GM19023 (cell line): ENCODE results near the gene UBE3C.
A peak's percentile ranks its signal among the peaks of the same experiment; 100 is the strongest.
"Not testable (repeated sequence)": the region's sequence is repeated elsewhere in the genome, so short reads cannot be mapped to it uniquely, and the experiment has no call there.

Experiments
- ATAC-seq: cut with Tn5 transposase; IDR thresholded peaks from one replicate; pipeline ENCODE4 v1.9.1; 2021; ENCODE audit warnings: mild to moderate bottlenecking, moderate library complexity; ENCODE audit not compliant: unreplicated experiment

UBE3C gene

DNA sequence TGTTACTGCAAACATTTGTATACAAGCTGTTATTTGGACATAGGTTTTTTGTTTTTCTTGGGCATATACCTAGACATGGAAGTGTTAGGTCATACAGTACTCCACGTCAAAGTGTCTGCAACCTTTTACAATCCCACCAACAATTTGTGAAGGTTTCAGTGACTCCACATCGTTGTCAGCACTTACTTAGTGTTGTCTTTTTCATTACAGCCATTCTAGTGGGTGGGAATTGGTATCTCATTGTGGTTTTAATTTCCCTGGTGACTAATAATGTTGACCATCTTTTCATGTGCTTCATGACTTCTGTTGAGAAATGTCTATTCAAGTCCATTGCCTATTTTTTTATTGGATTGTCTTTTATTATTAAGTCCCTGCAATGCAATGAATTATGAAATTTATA, 95.0 kb downstream of the UBE3C start:
- ATAC-seq, result no peak

DNA sequence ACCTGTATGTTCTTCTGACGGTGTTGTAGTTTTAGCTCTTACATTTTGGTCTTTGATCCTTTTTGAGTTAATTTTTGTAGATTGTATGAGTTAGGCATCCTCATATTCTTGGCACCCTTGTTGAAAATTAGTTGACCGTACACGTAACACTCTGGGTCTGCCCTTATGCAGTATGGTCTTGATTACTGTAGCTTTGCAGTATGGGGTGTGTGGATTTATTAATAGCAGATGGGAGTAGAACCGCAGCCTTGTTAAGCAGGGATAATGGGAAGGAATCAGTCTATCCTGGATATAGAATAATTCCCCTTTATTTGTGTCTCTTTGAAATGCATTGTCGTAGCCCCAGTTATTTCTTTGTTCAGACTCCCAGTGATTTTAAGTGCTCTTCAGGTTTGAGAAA, 95.5 kb downstream of the UBE3C start:
- ATAC-seq, result no peak

DNA sequence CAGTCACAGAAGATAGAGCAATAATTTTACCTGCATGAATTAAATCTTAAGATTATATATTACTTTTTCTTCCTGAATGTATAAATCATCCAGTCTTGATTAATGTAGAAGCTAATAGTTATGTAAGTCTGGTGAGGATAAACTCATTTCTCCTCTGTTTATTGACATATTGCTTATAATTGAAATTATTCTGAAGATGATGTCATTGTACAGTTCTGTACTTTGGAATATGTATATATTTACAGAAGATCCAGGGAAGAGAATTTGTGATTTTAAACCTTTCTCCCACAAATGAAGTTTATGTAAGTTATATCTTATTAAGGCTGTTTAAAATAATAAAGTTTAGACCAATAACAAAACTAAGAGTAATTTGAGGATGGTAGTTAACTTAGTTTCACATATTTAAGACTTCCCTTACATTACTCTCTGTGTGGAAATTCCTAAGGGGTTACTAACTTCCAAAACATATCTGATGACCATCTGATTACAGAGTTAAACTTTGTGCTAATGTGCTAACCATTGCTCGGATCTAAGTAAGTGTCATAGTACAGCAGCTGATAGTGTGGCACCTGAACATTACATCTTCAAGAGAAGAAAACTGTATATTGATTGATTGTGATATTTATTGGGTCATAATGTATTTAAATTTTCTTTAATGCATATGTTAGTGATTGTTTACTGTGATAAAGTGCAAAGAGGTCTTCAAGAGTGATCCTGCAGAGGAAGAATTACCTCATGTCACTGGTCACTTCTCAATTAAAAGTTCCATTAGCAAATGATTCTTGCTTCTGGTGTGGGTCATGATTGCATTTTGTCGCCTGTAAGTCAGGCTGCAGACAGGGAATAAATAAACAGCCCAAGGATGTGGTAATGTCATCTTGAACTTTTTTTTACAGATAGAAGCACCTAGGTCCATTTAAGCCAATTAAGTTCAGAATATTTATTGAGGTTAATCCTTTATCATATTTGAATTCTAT, 96.9 kb downstream of the UBE3C start:
- no peak for ATAC-seq

DNA sequence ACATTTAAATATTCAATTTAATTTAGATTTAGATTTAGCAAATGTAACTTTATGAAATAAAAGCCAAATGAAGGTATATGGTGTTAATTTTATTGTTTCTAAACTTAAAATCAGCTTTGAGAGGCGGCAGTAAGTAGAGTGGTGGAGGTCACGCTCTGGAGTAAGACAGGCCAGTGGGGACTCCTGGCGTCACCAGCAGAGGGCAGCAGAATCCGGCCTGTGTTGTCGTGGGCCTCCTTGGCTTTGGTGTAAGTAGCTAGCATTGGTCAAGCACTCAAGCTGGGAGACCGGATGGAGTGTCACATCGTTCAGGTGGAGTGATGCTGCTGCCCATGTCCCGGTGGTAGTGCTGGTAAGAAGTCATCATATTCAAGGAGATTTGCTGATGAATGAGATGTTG, 99.4 kb downstream of the UBE3C start:
- ATAC-seq, result no peak

DNA sequence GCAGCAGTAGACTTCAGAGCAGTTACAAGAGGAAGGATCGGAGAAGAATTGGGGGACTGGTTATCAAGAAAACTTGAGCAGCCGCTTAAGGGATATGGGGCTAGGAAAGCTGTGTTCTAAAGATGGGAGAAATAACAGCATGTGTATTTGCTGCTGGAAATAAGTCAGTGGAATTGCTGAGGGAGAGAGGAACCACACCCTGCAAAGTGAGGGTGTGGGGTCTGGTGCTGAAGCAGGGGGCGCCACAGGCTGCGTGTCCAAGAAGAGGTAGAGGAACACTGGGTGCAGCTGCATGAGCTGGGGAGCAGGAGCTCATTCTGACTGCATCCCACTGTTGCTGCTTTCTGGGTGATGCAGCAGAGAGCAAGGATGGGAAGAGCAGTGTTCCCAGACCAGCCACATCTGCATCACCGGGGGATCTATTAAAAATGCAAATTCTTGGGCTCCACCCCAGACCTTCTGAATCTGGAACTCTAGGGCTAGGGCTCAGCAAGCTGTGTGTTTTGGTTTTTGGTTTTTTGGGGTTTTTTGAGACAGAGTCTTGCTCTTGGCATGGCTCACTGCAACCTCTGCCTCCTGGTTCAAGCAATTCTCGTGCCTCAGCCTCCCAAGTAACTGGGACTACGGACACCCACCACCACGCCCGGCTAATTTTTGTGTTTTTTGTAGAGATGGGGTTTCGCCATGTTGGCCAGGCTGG, 101.0 kb downstream of the UBE3C start:
- ATAC-seq, result no peak

DNA sequence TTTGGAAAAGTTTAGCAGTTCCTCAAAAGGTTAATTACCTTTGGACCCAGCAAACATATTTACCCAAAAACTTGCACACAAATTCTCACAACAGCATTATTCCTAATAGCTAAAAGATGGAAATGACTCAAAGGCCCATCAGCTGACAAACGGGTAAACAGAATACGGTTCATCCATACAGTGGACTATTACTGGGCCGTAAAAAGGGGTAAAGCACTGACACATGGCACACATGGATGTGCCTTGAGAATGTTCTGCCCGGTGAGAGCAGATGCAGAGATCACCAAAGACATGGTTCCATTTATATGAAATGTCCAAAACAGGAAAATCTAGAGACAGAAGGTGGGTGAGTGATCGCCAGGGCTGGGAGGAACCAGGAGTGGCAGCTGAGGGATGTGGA, 102.9 kb downstream of the UBE3C start:
- ATAC-seq, result no peak

DNA sequence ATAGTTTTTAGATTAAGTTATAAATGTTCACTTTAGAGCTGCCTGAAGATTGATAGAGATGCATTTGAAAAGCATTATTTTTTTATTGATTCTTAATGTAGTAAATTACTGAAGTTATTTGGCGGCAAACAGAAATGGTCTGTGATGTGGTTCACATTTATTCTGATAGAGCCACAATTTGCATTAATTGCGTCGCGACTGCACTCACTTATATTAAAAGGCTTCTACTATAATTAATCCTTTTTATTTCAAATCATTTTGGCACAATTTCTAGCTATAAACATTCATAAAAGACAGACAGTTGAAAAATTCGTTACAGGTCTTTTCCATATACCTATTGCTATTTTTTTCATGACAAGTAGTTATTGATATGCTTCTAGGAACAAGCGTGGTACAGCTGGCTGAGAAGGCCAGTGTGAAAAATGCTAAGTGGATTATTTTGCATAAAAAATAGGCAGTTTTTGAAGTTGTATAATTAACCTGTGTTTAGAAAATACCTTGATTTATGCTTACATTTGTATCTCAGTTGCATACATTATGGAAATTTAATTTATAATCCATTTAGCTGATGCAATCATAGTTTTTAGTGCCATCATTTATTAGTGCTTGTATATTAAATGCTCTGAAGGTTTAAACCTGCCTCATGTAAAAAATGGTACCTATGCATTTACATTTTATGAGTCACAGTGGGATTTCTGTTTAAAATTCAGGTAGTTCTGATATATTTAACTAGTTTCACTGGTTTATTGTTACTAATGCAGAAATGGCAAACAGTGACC, 106.0 kb downstream of the UBE3C start:
- no peak for ATAC-seq

DNA sequence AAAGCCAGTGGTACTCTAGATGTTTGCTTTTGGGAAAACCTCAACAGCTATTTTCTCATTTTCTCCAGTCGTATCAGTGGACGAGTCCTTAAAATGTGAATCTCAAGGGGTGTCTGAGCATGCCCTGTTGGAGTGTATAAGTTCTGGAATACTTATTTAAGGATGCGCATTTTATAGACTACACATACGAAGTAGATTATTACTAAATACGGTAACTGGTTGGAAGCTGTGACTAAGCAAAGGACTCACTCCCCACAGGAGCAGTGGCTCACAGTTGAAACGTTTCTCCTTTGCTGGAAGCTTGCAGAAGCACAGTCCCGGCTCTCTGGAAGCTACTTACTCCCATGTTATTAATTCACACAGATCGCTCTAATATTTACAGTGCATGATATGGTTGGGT, 107.3 kb downstream of the UBE3C start:
- ATAC-seq, result no peak

DNA sequence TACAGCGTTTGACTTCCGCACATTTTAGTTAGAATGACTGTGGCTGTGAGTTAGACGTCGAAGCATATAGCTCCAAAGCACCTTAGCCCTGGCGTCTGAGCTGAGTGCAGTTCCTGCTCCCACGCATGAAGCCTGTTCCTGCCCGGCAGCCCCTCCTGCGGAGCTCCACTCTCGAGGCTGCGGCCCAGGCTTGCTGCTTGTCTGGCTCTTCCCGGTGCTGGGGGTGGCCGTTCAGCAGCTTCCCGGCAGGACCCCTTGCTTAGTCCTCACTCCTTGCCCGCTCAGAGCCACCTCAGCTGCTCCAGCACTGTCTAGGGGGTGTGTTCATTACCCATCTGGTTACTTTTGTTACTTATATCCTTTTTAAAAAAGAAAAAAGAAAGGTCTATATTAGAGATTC, 109.9 kb downstream of the UBE3C start:
- ATAC-seq, result no peak

DNA sequence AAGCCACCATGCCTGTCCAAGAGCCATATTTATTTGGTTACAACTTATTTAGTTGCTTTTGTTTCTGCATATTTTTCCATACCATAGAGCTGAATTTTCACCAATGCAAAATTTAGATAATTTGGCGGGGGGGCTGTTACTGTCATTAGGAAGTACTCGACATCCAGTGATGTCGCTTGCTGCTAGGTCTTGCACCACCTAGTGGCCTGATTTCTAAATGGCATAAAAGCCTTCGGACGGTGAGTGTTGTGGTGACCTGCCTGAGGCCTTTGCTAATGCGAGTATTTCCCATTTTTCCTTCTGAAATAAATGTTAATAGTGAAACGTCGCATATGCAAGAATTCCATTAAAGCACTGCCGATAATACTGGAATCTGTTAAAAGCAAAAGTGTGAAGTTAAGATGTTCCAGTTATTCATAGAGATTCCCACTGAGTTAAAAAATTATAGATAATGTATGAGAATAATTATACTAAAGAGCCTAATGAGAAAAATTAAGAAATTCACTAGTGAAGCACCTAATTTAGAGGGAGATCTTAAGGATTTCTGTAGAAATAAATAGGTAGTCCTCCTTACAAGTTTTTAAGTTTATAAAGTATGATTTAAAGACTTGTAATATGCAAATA, 112.0 kb downstream of the UBE3C start:
- ATAC-seq, result peak; percentile 82

DNA sequence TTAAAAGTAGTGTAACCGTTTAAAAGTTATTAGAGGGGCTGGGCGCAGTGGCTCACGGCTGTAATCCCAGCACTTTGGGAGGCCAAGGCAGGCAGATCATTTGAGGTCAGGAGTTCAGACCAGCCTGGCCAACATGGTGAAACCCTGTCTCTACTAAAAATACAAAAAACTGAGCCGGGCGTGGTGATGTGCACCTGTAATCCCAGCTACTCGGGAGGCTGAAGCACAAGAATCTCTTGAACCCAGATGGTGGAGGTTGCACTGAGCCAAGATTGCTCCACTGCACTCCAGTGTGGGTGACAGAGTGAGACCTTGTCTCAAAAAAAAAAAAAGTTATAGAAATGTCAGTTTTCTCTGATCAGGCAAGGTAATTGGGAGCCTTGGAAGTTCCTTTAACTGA, 113.1 kb downstream of the UBE3C start:
- not testable (repeated sequence) for ATAC-seq

DNA sequence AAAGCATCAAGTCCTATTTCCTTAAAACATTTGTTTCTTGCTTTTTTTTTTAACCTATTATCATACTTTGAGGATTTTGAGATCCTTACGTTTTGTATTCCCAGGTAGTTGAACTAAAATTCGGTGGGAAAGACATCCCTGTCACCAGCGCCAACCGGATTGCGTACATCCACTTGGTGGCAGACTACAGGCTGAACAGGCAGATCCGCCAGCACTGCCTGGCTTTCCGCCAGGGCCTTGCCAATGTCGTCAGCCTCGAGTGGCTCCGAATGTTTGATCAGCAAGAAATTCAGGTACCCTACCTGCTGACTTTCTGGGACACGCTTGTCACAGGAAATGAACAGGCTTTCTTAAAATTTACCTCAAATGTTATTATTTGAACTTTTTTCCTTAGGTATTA, 115.1 kb downstream of the UBE3C start:
- no peak for ATAC-seq

DNA sequence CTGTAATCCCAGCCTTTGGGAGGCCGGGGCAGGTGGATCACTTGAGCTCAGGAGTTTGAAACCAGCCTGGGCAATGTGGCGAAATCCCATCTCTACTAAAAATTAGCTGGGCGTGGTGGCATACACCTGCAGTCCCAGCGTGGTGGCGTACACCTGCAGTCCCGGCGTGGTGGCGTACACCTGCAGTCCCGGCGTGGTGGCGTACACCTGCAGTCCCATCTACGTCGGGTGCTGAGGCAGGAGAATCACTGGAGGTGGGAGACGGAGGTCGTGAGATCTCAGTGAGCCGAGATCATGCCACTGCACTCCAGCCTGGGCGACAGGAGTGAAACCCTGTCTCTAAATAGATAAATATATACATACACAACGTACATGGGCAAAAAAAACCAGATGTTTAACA, 116.1 kb downstream of the UBE3C start:
- ATAC-seq, result not testable (repeated sequence)

DNA sequence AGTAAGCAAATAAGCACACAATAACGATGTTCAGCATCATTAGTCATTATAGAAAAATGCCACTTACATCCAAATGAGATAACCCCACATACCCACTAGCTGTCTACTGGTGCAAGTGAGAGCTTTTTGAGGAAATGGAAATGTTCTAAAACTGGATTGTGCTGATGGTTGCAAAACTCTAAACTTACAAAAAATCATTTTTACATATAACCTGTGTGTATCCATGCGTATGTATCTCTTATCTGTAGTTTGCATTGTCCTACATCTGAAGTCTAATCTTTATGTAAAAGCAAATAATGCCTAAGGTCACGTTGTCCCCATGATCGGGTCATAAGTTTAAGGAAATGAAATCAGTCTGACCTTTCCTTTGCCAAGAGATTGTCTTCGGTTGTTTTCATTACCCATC, 116.5 kb downstream of the UBE3C start:
- ATAC-seq, result no peak

DNA sequence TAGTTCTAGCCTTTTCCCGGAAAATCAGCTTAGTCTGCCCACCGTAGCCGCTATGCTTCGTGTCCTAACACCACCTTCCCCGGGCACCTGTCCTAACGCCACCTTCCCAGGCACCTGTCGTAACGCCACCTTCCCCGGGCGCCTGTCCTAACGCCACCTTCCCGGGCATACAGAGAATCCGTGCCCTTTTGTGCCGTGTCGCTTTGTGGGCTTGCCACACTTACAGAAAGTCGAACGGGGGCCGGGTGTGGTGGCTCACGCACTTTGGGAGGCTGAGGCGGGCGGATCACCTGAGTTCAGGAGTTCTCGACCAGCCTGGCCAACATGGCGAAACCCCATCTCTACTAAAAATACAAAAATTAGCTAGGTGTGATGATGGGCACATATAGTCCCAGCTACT, 124.4 kb downstream of the UBE3C start:
- ATAC-seq, result no peak

DNA sequence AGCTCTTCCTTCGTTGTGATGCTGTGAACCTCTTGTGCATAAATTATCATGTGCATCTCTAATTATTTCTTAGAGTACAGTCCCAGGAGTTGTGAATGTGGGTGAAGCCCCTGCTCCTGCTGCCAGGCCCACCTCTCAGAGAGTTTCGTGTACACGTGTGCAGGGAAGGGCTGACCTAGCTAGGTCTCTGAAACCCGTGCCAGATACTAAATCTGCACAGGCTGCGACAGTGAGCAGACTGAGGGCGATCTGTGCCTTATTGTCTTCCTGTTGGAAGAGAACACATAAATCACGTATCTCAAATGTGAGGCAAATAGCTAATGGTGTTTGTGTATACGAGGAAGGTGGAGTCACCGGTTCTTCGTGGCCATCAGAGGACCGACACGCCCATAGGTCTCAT, 126.3 kb downstream of the UBE3C start:
- ATAC-seq, result no peak

DNA sequence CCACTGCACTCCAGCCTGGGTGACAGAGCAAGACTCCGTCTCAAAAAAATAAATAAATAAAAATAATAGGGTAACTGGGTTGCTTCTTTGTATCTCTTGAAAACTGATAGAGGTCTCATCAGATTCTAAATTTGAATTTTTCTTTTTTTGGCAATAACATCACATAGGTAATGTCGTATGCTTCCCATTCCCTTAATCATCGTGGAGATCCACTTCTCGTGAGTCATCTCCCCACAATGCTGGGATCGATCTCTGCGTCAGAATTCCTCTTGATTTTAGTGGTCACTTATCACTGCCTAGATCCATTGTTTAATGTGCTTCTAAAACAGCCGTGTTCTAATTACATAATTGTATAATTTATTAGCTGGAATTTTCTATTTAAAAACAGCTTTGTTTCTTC, 127.5 kb downstream of the UBE3C start:
- ATAC-seq, result no peak

DNA sequence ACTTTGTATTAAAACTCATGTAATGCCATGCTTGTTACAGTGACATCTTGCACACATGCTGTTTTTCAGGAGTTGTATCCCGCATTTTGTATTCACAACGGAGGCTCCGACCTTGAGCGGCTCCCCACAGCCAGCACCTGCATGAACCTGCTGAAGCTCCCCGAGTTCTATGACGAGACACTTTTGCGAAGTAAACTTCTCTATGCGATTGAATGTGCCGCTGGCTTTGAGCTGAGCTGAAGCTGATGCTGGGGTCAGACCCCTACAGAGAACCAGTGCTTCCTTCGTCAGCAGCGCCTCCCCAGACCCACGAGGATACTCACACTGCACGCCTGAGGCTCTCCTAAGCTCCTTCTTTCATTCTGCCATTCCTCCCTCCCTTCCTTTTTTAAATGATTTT, 128.8 kb downstream of the UBE3C start:
- no peak for ATAC-seq

DNA sequence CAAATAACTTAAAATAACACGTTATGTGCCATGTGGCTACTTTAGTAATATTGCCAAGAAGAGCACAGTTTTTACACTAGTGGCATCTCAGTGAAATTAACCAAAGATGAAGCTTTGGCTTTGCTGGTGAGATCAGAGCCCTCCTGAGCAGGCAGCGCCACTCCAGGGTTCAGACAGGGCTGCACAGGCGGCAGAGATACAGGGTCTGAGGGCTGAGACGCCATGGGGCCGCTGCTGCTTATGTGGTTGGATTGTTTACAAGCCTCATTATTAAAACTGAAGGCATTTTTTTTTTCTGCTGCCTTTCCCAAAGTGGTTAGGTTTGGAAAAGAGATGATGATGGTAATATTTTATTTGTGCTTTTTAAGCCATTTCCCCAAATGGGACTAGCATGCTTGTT, 129.2 kb downstream of the UBE3C start:
- no peak for ATAC-seq

DNA sequence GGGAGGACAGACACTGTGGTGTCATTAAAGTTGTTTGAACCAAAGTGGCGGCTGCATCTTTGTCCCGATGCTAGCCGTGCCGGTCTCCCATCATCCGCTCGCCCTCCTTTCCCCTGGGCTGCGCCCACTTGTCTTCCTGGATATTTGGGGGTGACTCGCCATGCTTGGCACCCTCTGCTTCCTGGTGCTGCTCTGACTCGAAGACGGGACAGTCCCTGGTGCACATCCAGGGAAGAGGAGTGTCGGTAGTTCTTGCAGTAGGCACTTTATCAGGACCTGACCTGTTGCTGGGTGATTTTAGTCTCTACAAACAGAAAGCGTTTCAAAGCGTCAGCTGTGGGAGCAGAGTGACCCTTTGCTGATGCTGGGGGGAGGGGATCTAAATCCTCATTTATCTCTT, 129.8 kb downstream of the UBE3C start:
- ATAC-seq, result no peak
